Smooth muscle cell (in vitro differentiated cells): ENCODE data around the gene FAM9B. TPM values are rescaled to one million over a fixed set of nuclear protein-coding genes. Genes with fewer than 3 reads are reported as not detected.

Experiments
- DNase-seq: peaks from one replicate; lab custom pipeline; 2025; ENCODE audit not compliant: unreplicated experiment; lab: John Stamatoyannopoulos, UW
- H2AFZ ChIP-seq: fragments of 200-600 bp; sonication (generic); 2 replicates; pipeline ENCODE4 v1.6.0; 2016; ENCODE audit warnings: antibody characterized with exemption, low read depth, mild to moderate bottlenecking
- H3F3A ChIP-seq: fragments of 200-600 bp; sonication (generic); 2 replicates; pipeline ENCODE4 v1.6.0; 2017; ENCODE audit warnings: antibody characterized with exemption, low read depth
- H3K27ac ChIP-seq: fragments of 200-600 bp; sonication (generic); 2 replicates; pipeline ENCODE4 v1.5.1; 2016; ENCODE audit warnings: low read depth, mild to moderate bottlenecking
- H3K27me3 ChIP-seq: fragments of 200-600 bp; sonication (generic); 2 replicates; pipeline ENCODE4 v1.6.1; 2016; ENCODE audit warnings: low read depth, mild to moderate bottlenecking
- H3K36me3 ChIP-seq: fragments of 200-600 bp; sonication (generic); 2 replicates; pipeline ENCODE4 v1.5.1; 2016; ENCODE audit warnings: low read depth
- H3K4me1 ChIP-seq: fragments of 200-600 bp; sonication (generic); 2 replicates; pipeline ENCODE4 v1.5.1; 2016; ENCODE audit warnings: low read depth
- H3K4me2 ChIP-seq: fragments of 200-600 bp; sonication (generic); 2 replicates; pipeline ENCODE4 v1.6.0; 2016; ENCODE audit warnings: mild to moderate bottlenecking
- H3K4me3 ChIP-seq: fragments of 200-600 bp; sonication (generic); 2 replicates; pipeline ENCODE4 v1.5.1; 2016; ENCODE audit warnings: mild to moderate bottlenecking
- H3K79me2 ChIP-seq: fragments of 200-600 bp; sonication (generic); 2 replicates; pipeline ENCODE4 v1.6.0; 2016; ENCODE audit warnings: low read depth, mild to moderate bottlenecking
- H3K9ac ChIP-seq: fragments of 200-600 bp; sonication (generic); 2 replicates; pipeline ENCODE4 v1.6.0; 2016; ENCODE audit warnings: low read depth
- H3K9me3 ChIP-seq: fragments of 200-600 bp; sonication (generic); replicated peaks from 2 replicates; pipeline ENCODE4 v1.5.1; 2016; ENCODE audit warnings: low read depth
- H4K20me1 ChIP-seq: fragments of 200-600 bp; sonication (generic); 2 replicates; pipeline ENCODE4 v1.6.0; 2016; ENCODE audit warnings: low read depth
- CTCF ChIP-seq: fragments of 200-600 bp; sonication (generic); IDR thresholded peaks from 2 replicates; pipeline ENCODE4 v1.5.1; 2017; ENCODE audit warnings: borderline replicate concordance, mild to moderate bottlenecking, antibody characterized with exemption; ENCODE audit not compliant: insufficient read depth, poor library complexity, severe bottlenecking
- WGBS: methylation state at CpG from one replicate; pipeline ENCODE4 v1.1.7; 2016; ENCODE audit warnings: low lambda C conversion rate; 5-methylcytosine and 5-hydroxymethylcytosine counted together
- polyA plus RNA-seq: library from polyadenylated mRNA; unstranded; fragments of >200 nt; fragmentation: Nextera tagmentation; extraction: Ambion mirVana; gene quantifications from 2 replicates; pipeline ENCODE4 v1.2.1, GENCODE V29; 2016
- total RNA-seq: library from RNA; depleted of rRNA; stranded (reverse); fragments of >200 nt; gene quantifications from 2 replicates; pipeline ENCODE4 v1.2.3, GENCODE V29; 2014

Gene FAM9B
- total and polyA plus RNA-seq, 2 experiments from 2014 or later: not detected

- no peak overlapping the region for H3K9ac ChIP-seq
- no peak for DNase-seq
- no peaks in the 10 kb centered on the region for H4K20me1 ChIP-seq
- no peaks in the 10 kb centered on the region for H3K4me1 ChIP-seq
- H2AFZ ChIP-seq: no peak overlapping the region
- H3F3A ChIP-seq: no peaks in the 10 kb centered on the region
- no peak overlapping the region for H3K4me3 ChIP-seq
- no peak overlapping the region for H3K27ac ChIP-seq
- H3K4me2 ChIP-seq: no peak overlapping the region
- H3K9me3 ChIP-seq: no peaks in the 10 kb centered on the region
- H3K36me3 ChIP-seq: no peaks in the 10 kb centered on the region
- no peaks in the 10 kb centered on the region for H3K79me2 ChIP-seq
- TF ChIP-seq CTCF: no peak
- WGBS: 50% methylated on average over 4 of the region's 4 CpGs
- H3K27me3 ChIP-seq: no peaks in the 10 kb centered on the region
Observed at GRCh38 chrX:8988446-8988845, 45.5 kb downstream of the FAM9B start.

DNA sequence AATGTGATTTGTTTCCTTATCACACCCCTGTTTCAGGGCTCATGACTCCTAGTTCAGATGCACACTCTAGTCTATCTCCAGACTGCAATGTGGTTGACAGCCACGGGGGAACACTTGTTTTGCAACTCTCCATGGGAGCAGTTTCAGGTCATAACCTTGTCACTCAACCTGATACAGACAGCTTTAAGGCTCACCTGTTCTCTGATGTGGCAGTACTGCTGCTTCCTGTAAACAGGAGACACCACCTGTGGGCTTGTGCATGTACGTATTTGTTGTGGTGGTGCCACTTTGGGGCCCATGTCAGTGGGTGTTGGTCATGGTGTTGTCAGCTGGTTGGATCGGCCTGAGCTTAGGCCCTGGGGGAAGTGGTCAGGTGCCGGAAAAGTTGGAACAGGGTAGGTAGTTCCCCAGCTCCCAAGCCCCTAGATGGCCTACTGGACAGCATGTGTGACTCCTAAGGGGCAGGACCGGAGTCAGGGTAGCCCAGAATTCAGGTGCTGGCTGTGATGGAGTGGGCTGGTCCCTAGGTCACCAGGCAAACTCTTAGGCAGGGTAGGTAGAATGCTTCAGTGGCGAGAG is 46.2 kb downstream of the FAM9B start:
- no peak for TF ChIP-seq CTCF
- H3K4me3 ChIP-seq: no peak overlapping the region
- H4K20me1 ChIP-seq: no peaks in the 10 kb centered on the region
- H3K9ac ChIP-seq: no peak overlapping the region
- no peak overlapping the region for H2AFZ ChIP-seq
- no peaks in the 10 kb centered on the region for H3K36me3 ChIP-seq
- H3K27ac ChIP-seq: no peak overlapping the region
- H3K79me2 ChIP-seq: no peaks in the 10 kb centered on the region
- H3K9me3 ChIP-seq: no peaks in the 10 kb centered on the region
- H3F3A ChIP-seq: no peaks in the 10 kb centered on the region
- no peaks in the 10 kb centered on the region for H3K27me3 ChIP-seq
- H3K4me2 ChIP-seq: no peak overlapping the region
- 87% methylated on average over 6 of the region's 6 CpGs for WGBS
- no peaks in the 10 kb centered on the region for H3K4me1 ChIP-seq
- DNase-seq: no peak

DNA sequence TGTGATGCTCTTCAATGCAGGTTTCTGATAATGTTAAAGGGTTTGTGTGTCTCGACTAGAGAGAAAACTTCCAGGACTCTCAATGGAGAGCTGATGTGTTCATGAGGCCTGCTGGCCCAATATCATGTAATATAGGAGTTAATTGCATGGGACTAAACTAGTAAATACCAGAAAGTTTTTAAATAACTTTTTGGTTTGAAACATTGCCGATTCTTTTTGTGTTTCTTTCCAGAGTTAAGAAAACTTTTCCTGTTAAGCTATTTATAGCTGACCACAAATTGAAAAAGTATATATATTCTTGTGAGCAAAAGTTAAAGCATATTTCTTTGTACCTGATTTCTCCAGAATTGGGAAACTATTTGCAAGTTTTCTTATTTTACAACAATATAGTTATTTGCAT is 49.7 kb downstream of the FAM9B start:
- Histone ChIP-seq H3F3A (no peaks in the 10 kb centered on the region), H3K4me3 (no peak overlapping the region), H3K9ac (no peak overlapping the region), H3K27ac (no peak overlapping the region), H4K20me1 (no peaks in the 10 kb centered on the region), H3K36me3 (no peaks in the 10 kb centered on the region), H3K9me3 (no peaks in the 10 kb centered on the region), H3K27me3 (no peaks in the 10 kb centered on the region), H3K4me2 (no peak overlapping the region), H3K4me1 (no peaks in the 10 kb centered on the region), H2AFZ (no peak overlapping the region), H3K79me2 (no peaks in the 10 kb centered on the region)
- DNase-seq: no peak
- no peak for TF ChIP-seq CTCF
- 61% methylated on average over 2 of the region's 2 CpGs for WGBS

DNA sequence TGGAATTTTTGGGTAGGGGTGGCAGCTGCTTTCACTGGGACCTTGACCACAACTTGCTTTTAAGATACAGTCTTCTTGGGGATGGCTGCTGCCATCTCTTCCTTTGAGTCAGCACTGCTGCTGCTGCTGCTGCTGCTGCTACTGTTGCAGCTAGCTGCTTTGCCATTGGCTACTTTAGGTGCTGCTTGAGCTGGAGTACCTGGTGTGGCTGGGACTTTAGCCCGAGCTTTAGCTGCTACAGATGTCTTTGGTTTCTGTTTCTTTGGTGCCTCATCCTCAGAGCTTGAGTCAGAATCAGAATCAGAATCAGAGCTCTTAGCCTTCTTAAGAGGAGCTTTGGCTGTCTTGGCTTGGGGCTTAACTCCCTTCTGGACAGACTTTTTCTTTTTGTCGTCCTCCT is 52.2 kb downstream of the FAM9B start:
- no peak overlapping the region for H2AFZ ChIP-seq
- H3K9ac ChIP-seq: no peak overlapping the region
- H3K36me3 ChIP-seq: no peaks in the 10 kb centered on the region
- no peaks in the 10 kb centered on the region for H3K4me1 ChIP-seq
- no peak overlapping the region for H3K27ac ChIP-seq
- H3K9me3 ChIP-seq: no peaks in the 10 kb centered on the region
- no peak for DNase-seq
- no peaks in the 10 kb centered on the region for H4K20me1 ChIP-seq
- H3K4me2 ChIP-seq: no peak overlapping the region
- H3K27me3 ChIP-seq: no peaks in the 10 kb centered on the region
- H3F3A ChIP-seq: no peaks in the 10 kb centered on the region
- no peak for TF ChIP-seq CTCF
- no peaks in the 10 kb centered on the region for H3K79me2 ChIP-seq
- 42% methylated on average over 2 of the region's 2 CpGs for WGBS
- H3K4me3 ChIP-seq: no peak overlapping the region
